NCI-H2171 treated with DMSO at 0.1 percent for 48 hours (cell line): ENCODE results near the gene XPOT.

Source experiments
- DNase-seq: peaks from one replicate; lab custom pipeline; 2025; lab: John Stamatoyannopoulos, UW

The XPOT gene

GRCh38 chr12:64466178-64466577 is 62.0 kb downstream of the XPOT start:
- no peak for DNase-seq

- DNase-seq = no peak
Measured at GRCh38 chr12:64468966-64469365, 64.8 kb downstream of the XPOT start.

- DNase-seq = no peak
Measured at GRCh38 chr12:64469455-64470142, 65.4 kb downstream of the XPOT start.

GRCh38 chr12:64470495-64470894 is 66.3 kb downstream of the XPOT start:
- no peak for DNase-seq

DNA sequence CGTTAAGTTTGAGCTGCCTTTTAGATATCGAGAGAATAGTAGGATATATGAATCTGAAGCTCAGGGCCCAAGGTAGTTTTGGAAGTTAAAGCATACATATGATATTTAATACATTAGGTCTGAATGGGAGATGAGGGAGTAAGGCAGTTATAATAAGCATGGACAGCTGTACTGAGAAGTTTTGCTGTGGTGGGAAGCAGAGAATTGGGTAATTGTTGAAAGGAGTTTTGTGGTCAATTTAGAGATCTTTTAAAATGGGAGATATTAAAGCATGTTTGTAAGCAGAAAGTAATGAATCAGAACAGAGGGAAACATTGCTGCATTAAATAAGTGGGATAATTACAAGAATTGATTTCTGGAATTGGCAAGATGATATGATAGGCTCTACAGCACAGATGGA is 69.0 kb downstream of the XPOT start:
- DNase-seq = no peak

- no peak for DNase-seq
Measured at GRCh38 chr12:64475518-64475917, 71.3 kb downstream of the XPOT start.

- no peak for DNase-seq
Measured at GRCh38 chr12:64476844-64477243, 72.7 kb downstream of the XPOT start.

DNA sequence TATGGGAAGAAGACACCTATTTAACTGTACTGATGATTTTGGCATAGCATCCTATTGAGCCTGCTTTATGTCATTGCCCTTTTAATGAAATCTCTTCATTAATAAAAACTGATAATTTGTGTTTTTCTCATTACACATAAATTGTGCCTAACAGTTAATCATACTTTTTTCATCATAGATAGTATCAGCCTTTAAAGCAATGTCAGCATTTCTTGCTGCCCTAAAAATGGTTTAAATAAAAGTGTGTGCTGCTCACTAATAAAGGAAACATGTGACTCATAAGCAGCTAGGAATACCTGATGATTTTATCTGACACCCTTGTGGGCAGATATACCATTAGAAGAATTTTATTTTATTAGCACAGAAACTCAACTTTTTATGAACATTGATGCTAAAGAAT is 74.5 kb downstream of the XPOT start:
- no peak for DNase-seq

DNA sequence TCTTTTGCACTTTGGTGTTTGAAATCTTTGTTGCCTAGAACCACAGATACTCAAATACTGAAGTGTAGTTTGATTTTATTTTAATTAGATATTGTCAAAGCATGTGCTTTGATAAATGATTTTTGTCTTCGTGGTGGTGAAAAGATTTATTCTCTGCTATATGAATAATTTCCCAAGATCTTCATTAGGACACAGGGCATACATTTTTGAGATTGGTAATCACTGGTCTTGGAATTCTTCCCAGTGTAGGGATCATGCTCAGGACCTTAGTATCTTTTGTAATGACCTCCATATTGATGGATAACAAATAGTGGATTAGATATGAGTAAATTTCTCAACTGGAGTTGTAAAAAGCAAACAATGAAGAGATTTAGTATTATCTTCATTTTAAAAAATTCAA is 76.0 kb downstream of the XPOT start:
- DNase-seq = no peak

DNA sequence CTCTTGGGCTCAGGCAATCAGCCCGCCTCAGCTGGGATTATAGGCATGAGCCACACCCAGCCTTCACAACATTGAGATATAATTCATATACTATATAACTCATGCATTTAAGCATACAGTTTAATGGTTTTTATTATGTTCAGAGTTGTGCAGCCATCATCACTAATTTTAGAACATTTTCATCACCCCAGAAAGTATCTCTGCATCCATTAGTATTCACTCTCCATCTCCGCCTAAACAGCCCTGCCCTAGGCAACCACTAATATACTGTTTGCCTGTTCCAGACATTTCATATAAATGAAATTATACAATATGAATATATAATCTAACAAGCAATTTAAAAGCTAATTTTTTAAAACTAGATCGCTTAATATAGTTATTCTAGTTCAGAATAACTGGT is 82.5 kb downstream of the XPOT start:
- no peak for DNase-seq

GRCh38 chr12:64491718-64492117 is 87.5 kb downstream of the XPOT start:
- no peak for DNase-seq

GRCh38 chr12:64493513-64493912 is 89.3 kb downstream of the XPOT start:
- DNase-seq = no peak

DNA sequence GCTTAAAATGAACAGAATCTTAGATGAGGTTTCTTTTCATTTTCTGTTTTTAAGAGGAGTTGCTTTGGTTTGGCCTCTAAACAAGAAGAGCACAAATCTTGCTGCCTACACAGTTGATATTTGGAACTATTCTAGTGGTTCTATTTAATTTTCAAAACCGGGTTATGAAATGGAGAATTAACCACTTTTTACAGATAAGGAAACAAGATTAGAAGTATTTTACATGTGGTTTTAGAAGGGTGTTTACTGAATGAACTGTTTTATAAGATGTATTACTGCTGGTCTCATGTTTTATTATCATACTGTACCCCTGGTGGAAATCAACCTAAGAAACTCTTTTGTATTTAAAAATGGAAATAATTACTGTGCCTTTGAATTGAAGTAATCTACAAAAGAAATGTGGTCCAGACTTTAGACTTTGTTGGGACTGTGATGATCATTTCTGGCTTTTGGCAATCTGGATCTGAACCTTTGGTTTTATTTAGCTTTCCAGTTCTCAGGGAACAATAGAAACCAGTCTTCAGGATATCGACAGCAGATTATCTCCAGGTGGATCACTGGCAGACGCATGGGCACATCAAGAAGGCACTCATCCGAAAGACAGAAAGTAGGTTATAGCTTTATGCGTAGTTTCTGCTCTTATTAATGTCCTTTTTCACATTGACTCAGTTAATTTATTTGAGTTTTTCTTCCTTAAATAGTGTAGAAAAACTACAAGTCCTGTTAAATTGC is 91.0 kb downstream of the XPOT start:
- peak; percentile 75 for DNase-seq

DNA sequence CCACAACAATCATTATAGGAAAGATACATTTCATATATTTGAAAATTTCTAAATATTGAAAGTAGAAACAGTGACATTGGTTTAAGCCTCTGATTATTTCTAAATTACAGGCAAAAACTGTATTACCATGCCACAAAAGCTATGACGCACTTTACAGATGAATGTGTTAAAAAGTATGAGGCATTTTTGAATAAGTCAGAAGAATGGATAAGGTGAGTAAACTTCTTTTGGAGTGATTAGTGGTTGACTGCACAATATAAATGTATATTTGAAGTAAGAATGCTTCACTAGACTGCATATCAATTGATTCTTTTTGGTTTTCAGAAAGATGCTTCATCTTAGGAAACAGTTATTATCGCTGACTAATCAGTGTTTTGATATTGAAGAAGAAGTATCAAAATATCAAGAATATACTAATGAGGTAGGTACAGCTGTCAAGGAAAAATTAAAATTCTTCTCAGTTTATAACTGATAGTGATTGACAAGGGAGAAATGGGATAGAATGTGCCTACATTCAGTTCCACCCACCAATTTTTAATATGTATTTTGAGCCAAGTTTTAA is 92.7 kb downstream of the XPOT start:
- DNase-seq = no peak

DNA sequence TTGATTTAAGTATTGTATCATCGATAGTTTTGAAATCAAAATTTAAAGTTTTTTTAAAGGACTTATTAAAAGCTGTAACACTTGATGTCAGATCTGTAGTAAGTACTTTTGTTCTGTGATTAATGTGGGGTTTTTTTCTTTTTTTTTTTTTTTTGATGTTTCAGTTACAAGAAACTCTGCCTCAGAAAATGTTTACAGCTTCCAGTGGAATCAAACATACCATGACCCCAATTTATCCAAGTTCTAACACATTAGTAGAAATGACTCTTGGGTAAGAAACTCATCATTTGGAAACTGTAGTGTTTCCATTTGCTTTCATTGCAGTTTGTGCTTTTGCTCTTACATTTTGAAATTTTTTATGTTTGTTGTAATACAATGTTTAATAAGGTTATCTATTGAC is 93.3 kb downstream of the XPOT start:
- DNase-seq = no peak

DNA sequence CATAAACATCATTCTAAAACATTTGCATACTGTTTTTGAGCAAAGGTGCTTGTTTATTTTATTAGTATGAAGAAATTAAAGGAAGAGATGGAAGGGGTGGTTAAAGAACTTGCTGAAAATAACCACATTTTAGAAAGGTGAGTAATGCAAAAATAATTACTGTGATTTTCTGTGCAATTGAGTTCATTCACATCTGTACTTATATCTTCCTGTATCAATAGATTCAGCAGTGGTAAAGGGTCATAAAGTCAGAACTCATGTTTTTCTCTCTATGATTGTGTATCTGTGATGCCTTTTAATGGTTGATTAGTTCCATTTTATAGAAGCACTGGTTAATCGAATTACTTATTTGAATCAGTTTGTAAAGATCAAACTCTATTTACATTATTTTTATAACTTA is 93.7 kb downstream of the XPOT start:
- no peak for DNase-seq

- peak; percentile 85 for DNase-seq
Measured at GRCh38 chr12:64500394-64500793, 96.2 kb downstream of the XPOT start.
